GM12892 (cell line): Measurements from ENCODE around the gene GALR2.

Experiments used
- DNase-seq: peaks from one replicate; pipeline ENCODE4 v3.0.0; 2011; ENCODE audit not compliant: insufficient read length
- FAIRE-seq: peaks from 2 replicates; lab custom pipeline; 2011; peaks lifted over from hg19 to GRCh38; lab: Jason Lieb, UNC
- POLR2A ChIP-seq: IDR thresholded peaks from 2 replicates; pipeline ENCODE4 v1.6.1; 2011; ENCODE audit warnings: low read depth, low read length, control low read depth
- POLR2AphosphoS5 ChIP-seq: IDR thresholded peaks from 2 replicates; pipeline ENCODE4 v1.6.1; 2011; ENCODE audit warnings: low read depth, low read length, control low read depth
- TAF1 ChIP-seq: IDR thresholded peaks from 2 replicates; pipeline ENCODE4 v1.6.1; 2011; ENCODE audit warnings: low read depth, mild to moderate bottlenecking, control low read depth, low read length, borderline replicate concordance

Gene GALR2

DNA sequence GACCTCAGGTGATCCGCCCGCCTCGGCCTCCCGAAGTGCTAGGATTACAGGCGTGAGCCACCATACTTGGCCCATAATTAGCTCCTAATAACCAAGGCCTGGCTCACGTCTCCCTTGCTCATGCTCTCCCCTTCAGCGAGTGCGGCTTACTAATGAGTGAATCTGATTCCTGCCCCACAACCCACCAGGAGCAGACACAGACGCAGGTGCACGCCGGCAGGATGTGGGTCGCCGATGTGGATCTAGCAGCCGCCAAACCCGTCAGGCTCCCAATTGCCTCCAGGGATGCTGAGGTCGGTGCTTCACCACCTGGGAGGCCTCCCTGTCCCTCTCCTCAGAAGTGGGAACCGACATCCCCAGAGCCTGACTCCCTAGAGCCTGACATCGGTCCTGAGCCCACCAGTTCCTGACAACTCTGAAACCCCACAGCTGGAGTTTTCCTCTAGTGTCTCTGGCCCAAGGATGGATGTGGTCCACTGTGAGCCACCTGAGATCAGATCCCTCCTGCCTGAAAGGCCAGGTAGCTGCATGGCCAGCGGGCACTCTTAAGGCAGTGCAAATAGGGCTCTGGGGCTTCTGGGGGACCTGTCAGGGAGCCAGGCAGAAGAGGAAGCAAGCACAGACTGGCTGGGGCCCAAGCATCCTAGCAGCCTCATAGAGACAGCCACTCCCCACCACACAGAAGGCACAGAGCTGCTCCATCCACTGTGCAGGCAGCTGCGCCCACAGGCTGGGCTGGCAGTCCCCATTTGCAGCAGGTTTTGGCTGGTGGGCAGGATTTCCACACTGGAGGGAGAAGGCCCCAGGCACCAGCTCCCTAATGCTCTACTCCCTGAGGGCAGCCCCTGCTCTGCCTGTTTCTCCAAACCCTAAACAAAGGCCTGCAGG, 18.2 kb downstream of the GALR2 start:
- FAIRE-seq (no peak), DNase-seq (peak; percentile 12)
- TF ChIP-seq POLR2A (no peak), TAF1 (no peak), POLR2AphosphoS5 (no peak)

DNA sequence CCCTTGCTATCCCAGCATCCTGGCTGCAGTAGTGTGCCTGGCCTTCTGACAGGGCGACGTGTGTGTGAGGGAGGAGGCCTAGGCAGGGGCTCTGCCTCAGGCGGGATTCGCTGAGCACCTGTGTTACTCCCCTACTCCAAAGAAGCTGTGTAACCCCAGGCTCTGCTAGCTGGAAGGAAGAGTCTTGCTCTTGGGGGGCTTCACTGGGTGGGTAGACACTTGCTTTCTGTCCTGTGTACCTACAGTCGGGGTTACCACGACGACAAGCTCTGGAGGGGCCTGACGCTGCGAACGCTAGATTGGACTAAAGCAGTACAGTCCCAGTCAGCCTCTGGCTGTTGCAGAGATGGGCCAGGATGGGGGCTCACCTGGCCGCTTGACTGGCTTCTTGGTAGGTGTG, 19.5 kb downstream of the GALR2 start:
- no peak for FAIRE-seq
- DNase-seq = no peak

DNA sequence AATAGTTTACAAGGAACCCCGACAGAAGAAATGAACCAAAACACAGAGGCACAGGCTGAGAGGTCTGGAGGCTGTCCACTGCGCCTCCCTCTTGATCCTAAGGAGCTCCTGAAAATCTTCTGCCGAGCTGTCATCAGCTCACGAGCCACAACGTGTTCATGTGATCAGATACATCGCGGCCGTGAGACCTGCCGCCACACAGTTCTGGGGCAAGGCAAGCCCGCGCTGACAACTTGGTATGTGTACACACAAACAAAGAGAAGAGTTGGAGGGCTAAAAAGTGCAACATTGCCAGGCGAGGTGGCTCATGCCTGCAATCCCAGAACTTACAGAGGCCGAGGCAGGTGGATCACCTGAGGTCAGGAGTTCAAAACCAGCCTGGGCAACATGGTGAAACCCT, 21.4 kb downstream of the GALR2 start:
- no peak for DNase-seq
- no peak for FAIRE-seq
- TF ChIP-seq TAF1 (no peak), POLR2A (no peak), POLR2AphosphoS5 (no peak)

More for the DNA sequence above, 19.5 kb downstream of the GALR2 start:
- TF ChIP-seq POLR2AphosphoS5 (no peak), POLR2A (no peak), TAF1 (no peak)

DNA sequence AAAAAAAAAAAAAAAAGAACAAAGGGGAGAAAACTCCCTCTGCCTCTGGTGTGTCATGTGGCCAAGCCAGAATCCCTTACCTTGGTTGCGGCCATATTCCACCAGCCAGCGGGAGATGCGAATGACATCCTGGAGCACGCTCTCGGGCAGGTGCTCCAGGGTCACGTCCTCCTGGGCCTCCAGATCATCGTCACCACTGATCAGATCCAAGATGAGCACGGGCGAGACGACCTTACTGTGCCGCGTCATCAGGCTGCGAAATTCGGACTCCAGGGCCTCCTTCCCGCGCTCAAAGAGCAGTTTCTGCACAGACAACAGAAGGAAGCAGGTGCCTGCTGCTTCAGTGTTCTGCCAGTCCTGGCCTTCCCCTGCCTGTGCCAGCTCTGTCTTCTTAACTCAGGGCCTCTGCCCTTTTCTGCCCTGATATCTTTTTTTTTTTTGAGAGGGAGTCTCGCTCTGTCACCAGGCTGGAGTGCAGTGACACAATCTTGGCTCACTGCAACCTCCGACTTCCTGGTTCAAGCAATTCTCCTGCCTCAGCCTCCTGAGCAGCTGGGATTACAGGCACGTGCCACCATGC, 23.2 kb downstream of the GALR2 start:
- no peak for TF ChIP-seq TAF1
- TF ChIP-seq POLR2A = no peak
- TF ChIP-seq POLR2AphosphoS5 = no peak
- DNase-seq (peak; percentile 4), FAIRE-seq (no peak)

DNA sequence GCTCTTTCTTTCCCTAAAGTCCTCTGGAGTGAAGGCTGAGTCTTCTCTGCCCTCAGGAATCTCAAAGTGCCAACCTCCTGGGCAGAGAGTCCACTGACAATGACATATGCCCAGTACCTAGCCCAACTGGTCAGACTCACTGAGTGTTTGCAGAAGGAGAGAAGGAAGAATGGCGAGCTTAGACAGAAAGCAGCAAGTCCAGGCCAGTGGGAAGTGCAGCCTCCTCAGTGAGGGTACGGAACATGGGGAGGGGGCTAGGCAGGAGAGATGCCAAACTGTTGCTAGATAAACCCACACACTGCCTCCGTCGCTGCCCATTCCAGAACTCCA, 28.3 kb downstream of the GALR2 start:
- FAIRE-seq = no peak
- TF ChIP-seq TAF1 = no peak
- no peak for TF ChIP-seq POLR2A
- TF ChIP-seq POLR2AphosphoS5 = no peak
- DNase-seq = no peak

DNA sequence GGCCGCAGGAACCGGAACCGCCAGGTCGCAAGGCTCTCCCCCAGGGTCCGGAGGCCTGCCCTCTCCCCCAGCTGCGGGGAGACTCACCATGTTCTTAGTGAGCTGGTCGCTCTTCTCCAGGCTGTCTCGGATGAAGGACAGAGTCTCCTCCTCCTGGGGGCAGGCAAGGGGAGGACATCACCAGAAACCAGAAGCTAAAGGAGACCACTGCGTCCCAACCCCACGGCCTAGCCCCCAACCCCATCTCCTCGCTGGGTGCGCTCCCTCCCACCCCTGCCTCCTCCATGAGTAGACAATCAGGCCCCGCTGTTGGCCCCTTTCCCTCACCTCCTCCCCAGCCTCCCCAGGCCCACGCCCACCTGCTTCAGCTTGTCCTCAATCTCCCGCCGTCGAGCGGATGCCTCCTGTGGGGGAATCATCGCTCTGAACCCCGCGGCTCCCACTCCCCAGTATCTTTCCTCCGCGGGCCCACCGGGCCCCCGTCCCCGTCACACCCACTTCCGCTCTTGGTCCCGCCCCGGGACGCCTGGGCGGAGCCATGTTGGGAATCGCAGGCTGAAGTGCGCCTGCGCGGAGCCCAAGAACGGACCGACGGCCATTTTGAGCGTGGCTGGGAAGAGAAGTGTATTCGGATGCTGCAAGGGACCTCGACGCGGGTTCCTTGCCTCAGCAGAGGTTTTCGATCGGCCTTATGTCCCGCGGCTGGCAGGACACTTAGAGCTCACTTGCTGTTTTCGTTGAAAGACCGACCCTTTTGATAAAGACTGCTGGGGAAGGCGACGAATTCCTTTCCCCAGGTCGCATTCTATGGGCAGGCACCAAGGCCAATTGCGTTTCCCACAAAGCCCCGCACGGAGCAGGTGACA, 28.9 kb downstream of the GALR2 start, which contains the start of gene EXOC7:
TSS of gene EXOC7 (minus strand) at position 514 of the 866 bp plus-strand sequence. CDS start at position 419, 95 bp downstream.
- DNase-seq (peak; percentile 98), FAIRE-seq (peak; percentile 93)
- TF ChIP-seq TAF1 (0 out of 2 replicates have a peak, but pooled peaks have one; percentile 44), POLR2A (peak; percentile 89), POLR2AphosphoS5 (peak; percentile 82)

DNA sequence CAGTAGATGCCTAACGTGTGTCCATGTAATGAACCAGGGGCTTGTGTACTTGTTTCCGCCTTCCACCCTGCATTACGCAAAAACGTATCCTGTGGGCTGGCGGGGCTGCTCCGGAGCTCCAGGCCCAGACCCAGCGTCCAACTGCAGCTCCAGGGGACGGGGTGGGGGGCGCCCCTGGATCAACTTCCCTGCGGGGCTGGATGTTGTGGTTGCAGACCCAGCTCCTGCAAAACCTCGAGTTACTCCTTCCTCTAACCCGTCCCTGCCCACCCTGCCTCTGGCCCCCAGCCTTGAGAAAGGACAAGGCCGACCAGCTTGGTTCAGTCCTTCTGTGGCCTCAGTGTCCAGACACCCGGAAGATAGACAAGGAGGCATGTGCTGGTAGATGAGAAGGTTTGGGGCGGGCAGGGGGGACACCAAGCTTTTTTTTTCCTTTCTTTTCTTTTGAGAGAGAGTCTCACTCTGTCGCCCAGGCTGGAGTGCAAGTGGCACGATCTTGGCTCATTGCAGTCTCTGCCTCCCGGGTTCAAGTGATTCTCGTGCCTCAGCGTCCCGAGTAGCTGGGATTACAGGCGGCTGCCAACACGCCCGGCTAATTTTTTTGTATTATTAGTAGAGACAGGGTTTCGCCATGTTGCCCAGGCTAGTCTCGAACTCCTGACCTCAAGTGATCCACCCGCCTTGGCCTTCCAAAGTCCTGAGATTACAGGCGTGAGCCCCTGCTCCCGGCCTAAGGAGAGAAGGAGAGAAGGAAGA, 29.7 kb downstream of the GALR2 start:
- FAIRE-seq (no peak), DNase-seq (no peak)
- TF ChIP-seq POLR2A = no peak
- TF ChIP-seq TAF1 = no peak
- no peak for TF ChIP-seq POLR2AphosphoS5

DNA sequence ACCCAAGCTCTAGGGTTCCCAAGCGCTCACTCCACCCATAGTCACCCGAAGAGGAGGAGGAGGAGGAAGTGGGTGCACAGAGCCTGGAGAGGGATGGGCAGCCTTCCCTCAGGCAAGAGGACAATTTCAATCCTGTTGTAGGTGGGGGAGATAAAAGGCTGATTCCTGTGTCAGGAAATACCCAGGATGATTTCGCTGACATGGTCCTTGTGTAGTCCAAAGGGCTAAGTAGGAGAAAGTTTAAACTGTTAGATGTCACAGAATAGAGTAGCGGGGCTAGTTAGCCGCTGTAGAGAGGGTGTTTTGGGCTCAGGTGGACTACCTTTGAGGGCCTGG, 30.3 kb downstream of the GALR2 start:
- no peak for TF ChIP-seq POLR2AphosphoS5
- no peak for TF ChIP-seq POLR2A
- no peak for TF ChIP-seq TAF1
- DNase-seq = no peak
- no peak for FAIRE-seq

DNA sequence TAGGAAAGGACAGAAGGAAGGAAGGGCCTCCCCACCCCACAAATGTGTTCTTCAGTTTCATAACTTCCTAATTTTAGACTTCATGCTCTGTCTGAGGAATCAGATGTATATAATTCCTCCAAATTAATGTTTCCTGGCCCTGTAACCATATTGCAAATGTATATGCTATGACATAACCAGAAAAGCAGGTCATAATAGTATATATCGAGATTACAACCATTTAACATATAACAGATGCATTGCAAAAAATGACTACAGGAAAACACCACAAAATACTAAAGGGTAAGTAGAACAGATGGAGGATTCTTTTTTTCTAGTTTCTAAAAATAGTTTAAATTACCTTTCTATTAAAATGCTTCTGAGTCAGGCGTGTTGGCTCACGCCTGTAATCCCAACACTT, 32.1 kb downstream of the GALR2 start:
- TF ChIP-seq POLR2AphosphoS5 (no peak), POLR2A (no peak), TAF1 (no peak)
- FAIRE-seq = no peak
- DNase-seq = no peak

DNA sequence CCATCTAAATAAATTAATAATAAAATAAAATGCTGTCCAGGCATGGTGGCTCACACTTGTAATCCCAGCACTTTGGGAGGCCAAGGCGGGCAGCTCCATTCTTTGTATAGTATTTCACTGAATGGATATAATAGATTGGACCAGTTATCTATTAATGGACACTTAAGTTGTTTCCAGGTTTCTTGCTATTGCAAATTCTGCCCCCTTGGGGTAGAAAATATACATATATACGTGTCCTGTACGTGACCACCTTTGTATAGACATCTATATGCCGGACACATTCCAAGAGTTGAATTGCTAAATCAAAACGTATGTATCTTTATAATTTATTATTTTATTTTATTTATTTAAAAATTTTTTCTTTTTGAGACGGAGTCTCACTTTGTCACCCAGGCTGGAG, 32.9 kb downstream of the GALR2 start:
- no peak for TF ChIP-seq POLR2AphosphoS5
- FAIRE-seq = no peak
- no peak for DNase-seq

DNA sequence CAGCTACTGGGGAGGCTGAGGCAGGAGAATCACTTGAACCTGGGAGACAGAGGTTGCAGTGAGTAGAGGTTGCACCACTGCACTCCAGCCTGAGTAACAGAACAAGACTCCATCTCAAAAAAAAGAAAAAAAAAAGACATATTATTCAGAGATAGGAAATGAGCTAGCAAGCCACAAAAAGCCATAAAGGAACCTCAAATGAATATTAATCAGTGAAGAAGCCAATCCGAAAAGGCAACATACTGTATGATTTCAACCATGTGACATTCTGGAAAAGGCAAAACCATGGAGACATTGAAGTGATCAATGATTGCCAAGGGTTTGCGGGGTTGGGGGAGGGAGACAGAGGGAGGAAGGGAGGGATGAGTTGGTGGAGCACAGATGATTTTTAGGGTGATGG, 37.4 kb downstream of the GALR2 start:
- TF ChIP-seq POLR2A = no peak
- TF ChIP-seq TAF1 = no peak
- no peak for TF ChIP-seq POLR2AphosphoS5
- FAIRE-seq (no peak), DNase-seq (no peak)
